Pancreas (tissue), 10 donors: Measurements from ENCODE around the gene MRPL49. TPM values are rescaled to one million over a fixed set of nuclear protein-coding genes. Genes with fewer than 3 reads are reported as not detected.

ENCODE experiments used
- ATAC-seq, 4 donors: fragments of 200-7000 bp; cut with Tn5 transposase; one replicate each; pipeline versions ENCODE4 v1.8.0 to v1.9.1; 2020; ENCODE audit warnings: mild to moderate bottlenecking in 4 of 4, moderate library complexity in 4 of 4
- DNase-seq, 6 donors: peaks; one replicate each; pipeline ENCODE4 v3.0.0-alpha.2; 2020
- FAIRE-seq: peaks from 2 replicates; lab custom pipeline; 2012; peaks lifted over from hg19 to GRCh38; lab: Jason Lieb, UNC
- H3K27ac ChIP-seq, 4 donors: fragments of 200-600 bp; sonication (generic); 1 replicate in 3 of 4; 2 replicates in 1 of 4; pipeline versions ENCODE4 v1.5.0 to v1.8.0; 2020
- H3K27me3 ChIP-seq, 4 donors: fragments of 200-600 bp; one replicate each; pipeline ENCODE4 v1.8.0; 2021
- H3K36me3 ChIP-seq, 3 donors: fragments of 200-600 bp; sonication (generic) in 1 of 3; one replicate each; pipeline versions ENCODE4 v1.5.0 to v1.8.0; 2020 to 2021
- H3K4me1 ChIP-seq, 3 donors: fragments of 200-600 bp; one replicate each; pipeline ENCODE4 v1.8.0; 2021
- H3K4me3 ChIP-seq, 4 donors: fragments of 200-600 bp; sonication (generic) in 2 of 4; one replicate each; pipeline versions ENCODE4 v1.5.0 to v1.8.0; 2020 to 2021
- H3K9me3 ChIP-seq, 4 donors: fragments of 200-600 bp; one replicate each; pipeline ENCODE4 v1.8.0; 2021
- WGBS, 2 donors: extraction: QIAGEN DNeasy Blood & Tissue Kit; methylation state at CpG; one replicate each; pipeline ENCODE4 v1.1.7; 2013; 5-methylcytosine and 5-hydroxymethylcytosine counted together
- intact Hi-C, 3 donors: fragments of 100-400 bp; cut with DNase I; formaldehyde crosslinking; loops; one replicate each; pipeline versions ENCODE4 v1.11.1 to v1.14.2; 2022
- polyA plus RNA-seq, 2 donors: library from polyadenylated mRNA; stranded (reverse); fragments of 200-250 nt; gene quantifications; one replicate each; pipeline ENCODE4 v1.2.3, GENCODE V29; 2013
- total RNA-seq, 6 donors: library from RNA; stranded (reverse); fragmentation: NEBNext Ultra II Directional in 4 of 6; extraction: Animal tissue kit (Norgen Biotek cat#: 25700) in 4 of 6; gene quantifications; one replicate each; pipeline versions ENCODE4 v1.2.1 to v1.2.4, GENCODE V29; 2021 to 2023
- TF ChIP-seq, protein P1 (sequence below), 4 donors: fragments of 200-600 bp; sonication (generic) in 3 of 4; IDR thresholded peaks; one replicate each; pipeline versions ENCODE4 v1.5.0 to v1.8.0; 2021; ENCODE audit warnings: antibody characterized with exemption in 4 of 4
- donor health status: healthy with polysubstance abuse.
- donor health status: DM: no; HTN: no; CAD: no; lungs with moderate emphysema.
- donor health status: DM: no; HTN: no; CAD: no.
- donor health status: control.
- donor health status: control.
- donor health status: Bipolar disorder and iron deficiency.
- donor health status: DM: yes; HTN: yes; CAD: no.
- donor health status: DM: no; HTN: no; CAD: no.
- donor health status: DM: no; HTN: no; CAD: no.
- donor health status: DM: yes; HTN: yes; CAD: no.

The MRPL49 gene
- total and polyA plus RNA-seq, 8 donors, result 10.3 to 31.2 (median 21.4) TPM

DNA sequence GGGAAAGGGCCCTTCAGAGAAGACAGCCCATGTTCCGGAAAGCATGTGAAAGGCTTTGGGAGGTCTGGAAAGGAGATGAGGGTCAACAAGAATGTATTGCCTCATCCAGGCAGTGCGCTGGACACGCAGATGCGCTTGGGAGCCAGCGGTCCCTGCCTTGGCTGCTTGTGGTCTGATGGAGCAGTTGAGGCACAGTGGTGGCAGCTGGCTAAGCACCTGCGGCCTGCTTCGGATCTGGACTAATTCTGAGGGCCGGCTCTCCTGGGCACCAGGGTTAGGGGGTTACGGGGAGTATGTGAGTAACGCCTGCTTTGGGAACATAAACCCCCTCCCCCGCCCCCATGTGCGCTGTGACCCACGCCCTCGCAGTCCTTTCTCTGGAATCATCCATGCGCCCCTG, 15.0 kb upstream of the MRPL49 start:
- no peak for DNase-seq
- Histone ChIP-seq H3K27me3 (no peaks in the 10 kb centered on the region), H3K36me3 (peaks cover 0 to 23% (median 7%) of the 10 kb centered on the region in 3 donors), H3K4me3 (no peak overlapping the region), H3K9me3 (no peaks in the 10 kb centered on the region), H3K27ac (no peak overlapping the region), H3K4me1 (peaks cover 30 to 37% (median 37%) of the 10 kb centered on the region in 3 donors)
- ATAC-seq, result no peak
- FAIRE-seq, result no peak
- intact Hi-C loops, result loop anchor here in 1 of 3 donors (10.0 kb wide), 1 partner anchor 252 kb away; no protein-coding TSS in a partner anchor
- WGBS, 2 donors, result 95 to 96% methylated on average over 15 of the region's 15 CpGs
- TF ChIP-seq, protein P1, sequence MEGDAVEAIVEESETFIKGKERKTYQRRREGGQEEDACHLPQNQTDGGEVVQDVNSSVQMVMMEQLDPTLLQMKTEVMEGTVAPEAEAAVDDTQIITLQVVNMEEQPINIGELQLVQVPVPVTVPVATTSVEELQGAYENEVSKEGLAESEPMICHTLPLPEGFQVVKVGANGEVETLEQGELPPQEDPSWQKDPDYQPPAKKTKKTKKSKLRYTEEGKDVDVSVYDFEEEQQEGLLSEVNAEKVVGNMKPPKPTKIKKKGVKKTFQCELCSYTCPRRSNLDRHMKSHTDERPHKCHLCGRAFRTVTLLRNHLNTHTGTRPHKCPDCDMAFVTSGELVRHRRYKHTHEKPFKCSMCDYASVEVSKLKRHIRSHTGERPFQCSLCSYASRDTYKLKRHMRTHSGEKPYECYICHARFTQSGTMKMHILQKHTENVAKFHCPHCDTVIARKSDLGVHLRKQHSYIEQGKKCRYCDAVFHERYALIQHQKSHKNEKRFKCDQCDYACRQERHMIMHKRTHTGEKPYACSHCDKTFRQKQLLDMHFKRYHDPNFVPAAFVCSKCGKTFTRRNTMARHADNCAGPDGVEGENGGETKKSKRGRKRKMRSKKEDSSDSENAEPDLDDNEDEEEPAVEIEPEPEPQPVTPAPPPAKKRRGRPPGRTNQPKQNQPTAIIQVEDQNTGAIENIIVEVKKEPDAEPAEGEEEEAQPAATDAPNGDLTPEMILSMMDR (IDR thresholded peaks at IDR 0.05), result no peak

DNA sequence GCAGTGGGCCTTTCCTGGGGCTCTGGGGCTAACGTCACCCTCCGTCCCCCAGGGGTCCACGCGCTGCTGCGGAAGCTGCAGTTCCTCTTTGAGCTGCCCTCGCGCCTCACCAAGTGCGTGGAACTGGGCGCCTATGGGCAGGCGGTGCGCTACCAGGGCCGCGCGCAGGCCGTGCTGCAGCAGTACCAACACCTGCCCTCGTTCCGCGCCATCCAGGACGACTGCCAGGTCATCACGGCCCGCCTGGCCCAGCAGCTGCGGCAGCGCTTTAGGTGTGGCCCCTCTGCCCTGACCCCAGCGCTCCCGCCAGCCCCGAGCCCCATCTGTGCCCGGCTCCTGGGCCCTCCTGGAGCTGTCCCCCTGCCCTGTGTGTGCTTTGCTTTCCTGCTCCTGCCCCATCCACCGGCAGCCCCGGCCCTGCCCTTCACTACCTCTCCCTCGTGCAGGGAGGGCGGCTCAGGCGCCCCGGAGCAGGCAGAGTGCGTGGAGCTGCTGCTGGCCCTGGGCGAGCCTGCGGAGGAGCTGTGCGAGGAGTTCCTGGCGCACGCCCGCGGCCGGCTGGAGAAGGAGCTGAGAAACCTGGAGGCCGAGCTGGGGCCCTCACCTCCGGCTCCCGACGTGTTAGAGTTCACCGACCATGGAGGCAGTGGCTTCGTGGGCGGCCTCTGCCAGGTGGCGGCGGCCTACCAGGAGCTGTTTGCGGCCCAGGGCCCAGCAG, 14.2 kb upstream of the MRPL49 start:
- Histone ChIP-seq H3K4me3 (no peak overlapping the region), H3K27ac (no peak overlapping the region)
- peak in 1 of 6 donors; percentile 78 for DNase-seq

DNA sequence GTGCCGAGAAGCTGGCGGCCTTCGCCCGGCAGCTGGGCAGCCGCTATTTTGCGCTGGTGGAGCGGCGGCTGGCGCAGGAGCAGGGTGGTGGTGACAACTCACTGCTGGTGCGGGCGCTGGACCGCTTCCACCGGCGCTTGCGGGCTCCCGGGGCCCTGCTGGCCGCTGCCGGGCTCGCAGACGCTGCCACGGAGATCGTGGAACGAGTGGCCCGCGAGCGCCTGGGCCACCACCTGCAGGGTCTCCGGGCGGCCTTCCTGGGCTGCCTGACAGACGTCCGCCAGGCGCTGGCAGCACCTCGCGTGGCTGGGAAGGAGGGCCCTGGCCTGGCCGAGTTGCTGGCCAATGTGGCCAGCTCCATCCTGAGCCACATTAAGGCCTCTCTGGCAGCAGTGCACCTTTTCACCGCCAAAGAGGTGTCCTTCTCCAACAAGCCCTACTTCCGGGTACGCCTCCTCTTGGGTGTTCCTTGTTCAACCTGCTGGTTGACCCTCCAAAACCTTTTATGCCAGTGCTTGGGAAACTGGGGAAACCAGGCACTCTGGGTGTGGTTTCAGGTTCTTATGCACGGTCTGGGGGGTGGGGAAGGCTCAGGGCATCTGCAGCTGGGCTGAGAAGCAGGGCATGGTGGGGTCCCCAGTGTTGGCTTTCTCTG, 13.5 kb upstream of the MRPL49 start:
- FAIRE-seq (no peak), ATAC-seq (no peak), DNase-seq (peak in 2 of 6 donors; percentile 61 to 67)
- Histone ChIP-seq H3K36me3 (peaks cover 0 to 23% (median 7%) of the 10 kb centered on the region in 3 donors), H3K27me3 (no peaks in the 10 kb centered on the region), H3K4me1 (peaks cover 29 to 34% (median 31%) of the 10 kb centered on the region in 3 donors), H3K27ac (no peak overlapping the region), H3K9me3 (no peaks in the 10 kb centered on the region), H3K4me3 (no peak overlapping the region)
- TF ChIP-seq, protein P1 (IDR thresholded peaks at IDR 0.05), result no peak
- intact Hi-C loops, result loop anchor here in 1 of 3 donors (10.0 kb wide), 1 partner anchor 254 kb away; no protein-coding TSS in a partner anchor
- 92 to 94% methylated on average over 32 to 38 of the region's 38 CpGs for WGBS, 2 donors

More for the DNA sequence above, 14.2 kb upstream of the MRPL49 start:
- WGBS, 2 donors, result 93 to 94% methylated on average over 45 to 52 of the region's 52 CpGs
- no peaks in the 10 kb centered on the region for H3K27me3 ChIP-seq
- TF ChIP-seq, protein P1 (IDR thresholded peaks at IDR 0.05), result no peak
- intact Hi-C loops, result loop anchor here in 1 of 3 donors (10.0 kb wide), 1 partner anchor 253 kb away; no protein-coding TSS in a partner anchor
- FAIRE-seq (no peak), ATAC-seq (no peak)
- peaks cover 0 to 23% (median 7%) of the 10 kb centered on the region in 3 donors for H3K36me3 ChIP-seq
- peaks cover 27 to 33% (median 30%) of the 10 kb centered on the region in 3 donors for H3K4me1 ChIP-seq
- H3K9me3 ChIP-seq, result no peaks in the 10 kb centered on the region

DNA sequence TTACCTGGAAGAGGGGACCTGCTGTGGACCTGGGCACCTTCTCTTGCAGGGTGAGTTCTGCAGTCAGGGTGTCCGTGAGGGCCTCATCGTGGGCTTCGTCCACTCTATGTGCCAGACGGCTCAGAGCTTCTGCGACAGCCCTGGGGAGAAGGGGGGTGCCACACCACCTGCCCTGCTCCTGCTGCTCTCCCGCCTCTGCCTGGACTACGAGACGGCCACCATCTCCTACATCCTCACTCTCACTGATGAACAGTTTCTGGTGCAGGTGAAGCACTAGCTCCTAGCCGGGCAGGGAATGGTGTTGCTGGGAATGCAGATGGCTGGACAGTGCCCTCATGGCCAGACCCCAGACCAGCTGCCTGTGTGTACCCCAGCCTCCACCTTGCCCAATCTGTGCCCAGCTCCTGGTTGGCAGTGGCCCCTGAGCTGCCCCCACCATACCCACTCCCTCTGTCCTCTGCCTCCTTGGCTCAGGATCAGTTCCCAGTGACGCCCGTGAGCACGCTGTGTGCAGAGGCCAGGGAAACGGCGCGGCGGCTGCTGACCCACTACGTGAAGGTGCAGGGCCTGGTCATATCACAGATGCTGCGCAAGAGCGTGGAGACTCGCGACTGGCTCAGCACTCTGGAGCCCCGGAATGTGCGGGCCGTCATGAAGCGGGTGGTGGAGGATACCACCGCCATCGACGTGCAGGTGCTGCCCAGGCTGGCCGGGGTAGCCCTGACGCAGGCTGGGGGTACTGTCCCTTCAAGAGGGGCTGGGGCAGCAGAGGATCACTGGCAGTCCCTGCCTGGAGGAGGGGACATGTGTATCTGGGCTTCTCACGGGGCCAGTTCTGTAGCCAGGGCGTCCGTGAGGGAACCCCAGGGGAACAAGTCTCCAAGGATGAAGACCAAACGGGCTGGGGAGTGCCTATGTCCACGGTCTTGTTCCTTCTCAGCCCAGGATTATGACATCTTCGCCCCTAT, 12.6 kb upstream of the MRPL49 start:
- TF ChIP-seq, protein P1 (IDR thresholded peaks at IDR 0.05), result no peak
- intact Hi-C loops, result loop anchor here in 1 of 3 donors (10.0 kb wide), 2 partner anchors 95 to 255 kb away; partner anchors contain the start of gene ARL2
- no peaks in the 10 kb centered on the region for H3K9me3 ChIP-seq
- no peak for FAIRE-seq
- DNase-seq, result peak in 3 of 6 donors; percentile 44 to 82 (median 63)
- no peaks in the 10 kb centered on the region for H3K27me3 ChIP-seq
- 85 to 87% methylated on average over 36 of the region's 36 CpGs for WGBS, 2 donors
- peaks cover 30 to 33% (median 31%) of the 10 kb centered on the region in 3 donors for H3K4me1 ChIP-seq
- H3K4me3 ChIP-seq, result no peak overlapping the region
- H3K36me3 ChIP-seq, result peaks cover 0 to 23% (median 7%) of the 10 kb centered on the region in 3 donors
- H3K27ac ChIP-seq, result no peak overlapping the region
- no peak for ATAC-seq
